Stimulated activated naive CD8-positive, alpha-beta T cell treated with anti-CD3 and anti-CD28 coated beads, Interleukin-15, Interleukin-2, amounts not matched to agents 100 U/mL and 50 U/mL, for 24 hours (primary cell): Measurements from ENCODE around the gene RAB3IL1.
A peak's percentile ranks its signal among the peaks of the same experiment; 100 is the strongest.
"Not testable (repeated sequence)": the region's sequence is repeated elsewhere in the genome, so short reads cannot be mapped to it uniquely, and the experiment has no call there.

Source experiments
- ATAC-seq: fragments of 150-1000 bp; cut with Tn5 transposase; one replicate; pipeline ENCODE4 v1.10.0; 2021
- DNase-seq: peaks from one replicate; pipeline ENCODE4 v3.0.0; 2021

Gene RAB3IL1

GRCh38 chr11:61917334-61918109 is at the start of gene RAB3IL1:
Gene RAB3IL1, minus strand, starts transcription at chr11:61917566. Its CDS starts 199 bp downstream, at chr11:61917367.
- no peak for ATAC-seq
- DNase-seq, result no peak

GRCh38 chr11:61966734-61967115 is 49.4 kb upstream of the RAB3IL1 start:
- DNase-seq (peak; percentile 44), ATAC-seq (no peak)

- not testable (repeated sequence) for ATAC-seq, DNase-seq
Measured at GRCh38 chr11:61964666-61965271, 47.4 kb upstream of the RAB3IL1 start.

GRCh38 chr11:61964058-61964665 is 46.8 kb upstream of the RAB3IL1 start:
- DNase-seq, result no peak
- no peak for ATAC-seq

- no peak for DNase-seq
Measured at GRCh38 chr11:61963282-61964057, 46.1 kb upstream of the RAB3IL1 start.

GRCh38 chr11:61963016-61963281 is 45.6 kb upstream of the RAB3IL1 start:
- DNase-seq (no peak), ATAC-seq (no peak)

More at GRCh38 chr11:61963282-61964057, 46.1 kb upstream of the RAB3IL1 start:
- ATAC-seq, result no peak

- DNase-seq, result no peak
- no peak for ATAC-seq
Measured at GRCh38 chr11:61962213-61963015, 45.0 kb upstream of the RAB3IL1 start.

GRCh38 chr11:61961570-61962212 is 44.3 kb upstream of the RAB3IL1 start:
- no peak for ATAC-seq
- DNase-seq, result no peak

GRCh38 chr11:61960532-61960931 is 43.2 kb upstream of the RAB3IL1 start:
- DNase-seq, result no peak

GRCh38 chr11:61959678-61960077 is 42.3 kb upstream of the RAB3IL1 start:
- ATAC-seq (no peak), DNase-seq (no peak)

More at GRCh38 chr11:61960532-61960931, 43.2 kb upstream of the RAB3IL1 start:
- ATAC-seq, result no peak

GRCh38 chr11:61959114-61959513 is 41.7 kb upstream of the RAB3IL1 start:
- ATAC-seq (no peak), DNase-seq (no peak)

- ATAC-seq, result no peak
- no peak for DNase-seq
Measured at GRCh38 chr11:61958590-61958989, 41.2 kb upstream of the RAB3IL1 start.

- no peak for ATAC-seq
- DNase-seq, result no peak
Measured at GRCh38 chr11:61957021-61957770, 39.8 kb upstream of the RAB3IL1 start.

GRCh38 chr11:61956191-61957020 is 39.0 kb upstream of the RAB3IL1 start:
- no peak for ATAC-seq

GRCh38 chr11:61955422-61956135 is 38.2 kb upstream of the RAB3IL1 start:
- DNase-seq, result no peak
- ATAC-seq, result peak; percentile 11

More at GRCh38 chr11:61956191-61957020, 39.0 kb upstream of the RAB3IL1 start:
- DNase-seq, result no peak

GRCh38 chr11:61954851-61955421 is 37.6 kb upstream of the RAB3IL1 start:
- DNase-seq (no peak), ATAC-seq (peak; percentile 13)

- DNase-seq (no peak), ATAC-seq (no peak)
Measured at GRCh38 chr11:61954106-61954850, 36.9 kb upstream of the RAB3IL1 start.

GRCh38 chr11:61953632-61954031 is 36.3 kb upstream of the RAB3IL1 start:
- DNase-seq, result not testable (repeated sequence)

More at GRCh38 chr11:61953632-61954031, 36.3 kb upstream of the RAB3IL1 start:
- not testable (repeated sequence) for ATAC-seq
